Measurements from ENCODE around the gene FOXL3. TPM values are rescaled to one million over a fixed set of nuclear protein-coding genes. Genes with fewer than 3 reads are reported as not detected.

Gene FOXL3
- polyA plus RNA-seq, 1 of the 3 experiments (the other 2 are of a cell fraction), result not detected

DNA sequence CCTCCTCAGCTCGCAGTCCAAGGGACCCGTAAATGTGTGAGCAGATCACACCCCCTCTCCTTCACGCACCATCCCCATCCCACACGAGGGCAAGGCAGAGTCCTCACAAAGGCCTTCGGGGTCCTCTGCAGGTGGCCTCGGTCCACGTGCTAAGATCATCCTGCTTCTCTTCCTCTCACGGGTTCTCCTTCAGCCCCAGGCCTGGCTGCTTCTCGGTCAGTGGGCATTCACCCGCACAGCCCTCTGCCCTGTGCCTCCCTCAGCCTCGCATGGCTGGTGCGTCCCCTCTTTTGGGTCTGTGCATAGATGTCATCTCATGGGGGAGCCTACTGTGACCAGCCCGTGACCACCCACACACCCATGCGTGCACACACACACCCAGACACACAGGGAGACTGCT, 17.3 kb upstream of the FOXL3 start:
- H3K27ac ChIP-seq (ENCODE audit: low read depth in 2 of 2, low read length in 1 of 2), result no peak overlapping the region
- TF ChIP-seq, protein P1, sequence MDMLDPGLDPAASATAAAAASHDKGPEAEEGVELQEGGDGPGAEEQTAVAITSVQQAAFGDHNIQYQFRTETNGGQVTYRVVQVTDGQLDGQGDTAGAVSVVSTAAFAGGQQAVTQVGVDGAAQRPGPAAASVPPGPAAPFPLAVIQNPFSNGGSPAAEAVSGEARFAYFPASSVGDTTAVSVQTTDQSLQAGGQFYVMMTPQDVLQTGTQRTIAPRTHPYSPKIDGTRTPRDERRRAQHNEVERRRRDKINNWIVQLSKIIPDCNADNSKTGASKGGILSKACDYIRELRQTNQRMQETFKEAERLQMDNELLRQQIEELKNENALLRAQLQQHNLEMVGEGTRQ (IDR thresholded peaks at IDR 0.05; ENCODE audit: borderline replicate concordance, low read depth, low read length), result no peak
- TF ChIP-seq, protein P2, sequence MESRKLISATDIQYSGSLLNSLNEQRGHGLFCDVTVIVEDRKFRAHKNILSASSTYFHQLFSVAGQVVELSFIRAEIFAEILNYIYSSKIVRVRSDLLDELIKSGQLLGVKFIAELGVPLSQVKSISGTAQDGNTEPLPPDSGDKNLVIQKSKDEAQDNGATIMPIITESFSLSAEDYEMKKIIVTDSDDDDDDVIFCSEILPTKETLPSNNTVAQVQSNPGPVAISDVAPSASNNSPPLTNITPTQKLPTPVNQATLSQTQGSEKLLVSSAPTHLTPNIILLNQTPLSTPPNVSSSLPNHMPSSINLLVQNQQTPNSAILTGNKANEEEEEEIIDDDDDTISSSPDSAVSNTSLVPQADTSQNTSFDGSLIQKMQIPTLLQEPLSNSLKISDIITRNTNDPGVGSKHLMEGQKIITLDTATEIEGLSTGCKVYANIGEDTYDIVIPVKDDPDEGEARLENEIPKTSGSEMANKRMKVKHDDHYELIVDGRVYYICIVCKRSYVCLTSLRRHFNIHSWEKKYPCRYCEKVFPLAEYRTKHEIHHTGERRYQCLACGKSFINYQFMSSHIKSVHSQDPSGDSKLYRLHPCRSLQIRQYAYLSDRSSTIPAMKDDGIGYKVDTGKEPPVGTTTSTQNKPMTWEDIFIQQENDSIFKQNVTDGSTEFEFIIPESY (IDR thresholded peaks at IDR 0.05; ENCODE audit: borderline replicate concordance, low read depth), result no peak
- TF ChIP-seq, protein P3, sequence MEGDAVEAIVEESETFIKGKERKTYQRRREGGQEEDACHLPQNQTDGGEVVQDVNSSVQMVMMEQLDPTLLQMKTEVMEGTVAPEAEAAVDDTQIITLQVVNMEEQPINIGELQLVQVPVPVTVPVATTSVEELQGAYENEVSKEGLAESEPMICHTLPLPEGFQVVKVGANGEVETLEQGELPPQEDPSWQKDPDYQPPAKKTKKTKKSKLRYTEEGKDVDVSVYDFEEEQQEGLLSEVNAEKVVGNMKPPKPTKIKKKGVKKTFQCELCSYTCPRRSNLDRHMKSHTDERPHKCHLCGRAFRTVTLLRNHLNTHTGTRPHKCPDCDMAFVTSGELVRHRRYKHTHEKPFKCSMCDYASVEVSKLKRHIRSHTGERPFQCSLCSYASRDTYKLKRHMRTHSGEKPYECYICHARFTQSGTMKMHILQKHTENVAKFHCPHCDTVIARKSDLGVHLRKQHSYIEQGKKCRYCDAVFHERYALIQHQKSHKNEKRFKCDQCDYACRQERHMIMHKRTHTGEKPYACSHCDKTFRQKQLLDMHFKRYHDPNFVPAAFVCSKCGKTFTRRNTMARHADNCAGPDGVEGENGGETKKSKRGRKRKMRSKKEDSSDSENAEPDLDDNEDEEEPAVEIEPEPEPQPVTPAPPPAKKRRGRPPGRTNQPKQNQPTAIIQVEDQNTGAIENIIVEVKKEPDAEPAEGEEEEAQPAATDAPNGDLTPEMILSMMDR (IDR thresholded peaks at IDR 0.05), result no peak
- TF ChIP-seq MXI1 (IDR thresholded peaks at IDR 0.05; ENCODE audit: low read depth, low read length), result no peak
- no peak for TF ChIP-seq TAF1 (IDR thresholded peaks at IDR 0.05; ENCODE audit: borderline replicate concordance, low read depth, low read length)
- no peak for TF ChIP-seq RXRA (IDR thresholded peaks at IDR 0.05; ENCODE audit: borderline replicate concordance, low read depth)
- TF ChIP-seq EZH2phosphoT487 (IDR thresholded peaks at IDR 0.05; ENCODE audit: borderline replicate concordance, low read depth), result no peak
- TF ChIP-seq GATA2 (CRISPR knock-in tag; IDR thresholded peaks at IDR 0.05), result no peak
- no peaks in the 10 kb centered on the region for H3K4me1 ChIP-seq (ENCODE audit: control insufficient read depth in 1 of 2, insufficient read depth in 2 of 2, low read depth in 1 of 2, low read length in 1 of 2)
- H3K79me2 ChIP-seq (ENCODE audit: insufficient read depth), result no peaks in the 10 kb centered on the region
- WGBS (ENCODE audit: low lambda C conversion rate), result 36% methylated on average over 14 of the region's 14 CpGs
- H3K9ac ChIP-seq, result no peak overlapping the region
- no peaks in the 10 kb centered on the region for H3F3A ChIP-seq (replicated peaks; ENCODE audit: insufficient read depth)
- no peak for DNase-seq
- no peak overlapping the region for H3K4me2 ChIP-seq
- H2AFZ ChIP-seq (ENCODE audit: low read depth), result no peak overlapping the region
- CTCF ChIA-PET, result no interaction called here
- no peak overlapping the region for H3K4me3 ChIP-seq (ENCODE audit: low read depth in 2 of 2, low read length in 1 of 2)
- H3K36me3 ChIP-seq (replicated peaks in 1 of 2; ENCODE audit: control insufficient read depth in 1 of 2, insufficient read depth in 2 of 2, low read length in 1 of 2), result no peaks in the 10 kb centered on the region
- no peaks in the 10 kb centered on the region for H4K20me1 ChIP-seq (ENCODE audit: insufficient read depth)
- H3K9me2 ChIP-seq, result no peaks in the 10 kb centered on the region
- H3K9me3 ChIP-seq, result no peaks in the 10 kb centered on the region
- POLR2A ChIA-PET, result no interaction called here
- H3K27me3 ChIP-seq (ENCODE audit: insufficient read depth), result peaks cover 24% of the 10 kb centered on the region; the same call in 1 of the 2 replicates

DNA sequence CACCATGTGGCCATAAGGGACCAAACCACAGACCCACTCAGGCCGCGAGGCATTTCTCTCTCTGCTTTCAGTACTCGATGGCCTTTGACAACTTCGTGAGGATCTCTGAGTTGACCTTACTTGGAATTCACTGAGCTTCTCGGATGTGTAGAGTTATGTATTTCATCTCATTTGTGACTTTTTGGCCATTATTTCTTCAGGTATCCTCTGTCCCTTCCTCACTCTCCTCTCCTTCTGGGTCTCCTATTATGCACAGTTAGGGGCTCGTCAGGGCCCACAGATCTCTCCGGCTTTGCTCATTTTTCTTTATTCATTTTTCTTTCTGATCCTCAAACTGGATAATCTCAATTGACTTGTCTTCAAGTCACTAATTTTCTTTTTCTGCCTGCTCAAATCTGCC, 16.6 kb upstream of the FOXL3 start:
- no peaks in the 10 kb centered on the region for H3K9me3 ChIP-seq
- CTCF ChIA-PET, result no interaction called here
- DNase-seq, result no peak
- no peaks in the 10 kb centered on the region for H3K79me2 ChIP-seq (ENCODE audit: insufficient read depth)
- H3K4me2 ChIP-seq, result no peak overlapping the region
- TF ChIP-seq SMC3 (IDR thresholded peaks at IDR 0.05; ENCODE audit: low read depth, low read length) (no peak), TAF1 (IDR thresholded peaks at IDR 0.05; ENCODE audit: borderline replicate concordance, low read depth, low read length) (no peak), NRF1 (IDR thresholded peaks at IDR 0.05; ENCODE audit: low read depth, low read length) (no peak), JUND (IDR thresholded peaks at IDR 0.05) (no peak)
- TF ChIP-seq, protein P1 (IDR thresholded peaks at IDR 0.05; ENCODE audit: borderline replicate concordance, low read depth, low read length), result no peak
- H2AFZ ChIP-seq (ENCODE audit: low read depth), result no peak overlapping the region
- POLR2A ChIA-PET, result no interaction called here
- H3K36me3 ChIP-seq (replicated peaks in 1 of 2; ENCODE audit: control insufficient read depth in 1 of 2, insufficient read depth in 2 of 2, low read length in 1 of 2), result no peaks in the 10 kb centered on the region
- no peak overlapping the region for H3K27ac ChIP-seq (ENCODE audit: low read depth in 2 of 2, low read length in 1 of 2)
- H3K27me3 ChIP-seq (ENCODE audit: insufficient read depth), result peaks cover 22% of the 10 kb centered on the region; the same call in 1 of the 2 replicates
- no peak overlapping the region for H3K9ac ChIP-seq
- H3K9me2 ChIP-seq, result no peaks in the 10 kb centered on the region
- H3K4me1 ChIP-seq (ENCODE audit: control insufficient read depth in 1 of 2, insufficient read depth in 2 of 2, low read depth in 1 of 2, low read length in 1 of 2), result no peaks in the 10 kb centered on the region
- 69% methylated on average over 7 of the region's 7 CpGs for WGBS (ENCODE audit: low lambda C conversion rate)
- H4K20me1 ChIP-seq (ENCODE audit: insufficient read depth), result no peaks in the 10 kb centered on the region
- H3F3A ChIP-seq (replicated peaks; ENCODE audit: insufficient read depth), result no peaks in the 10 kb centered on the region
- H3K4me3 ChIP-seq (ENCODE audit: low read depth in 2 of 2, low read length in 1 of 2), result no peak overlapping the region
